CD4-positive, alpha-beta T cell treated with Interleukin-6 for 4 hours (primary cell): Measurements from ENCODE around the gene PCSK1.
"Not testable (repeated sequence)": the region's sequence is repeated elsewhere in the genome, so short reads cannot be mapped to it uniquely, and the experiment has no call there.

Source experiments
- DNase-seq: peaks from one replicate; pipeline ENCODE4 v3.0.0-alpha.2; 2020; ENCODE audit warnings: mixed read lengths

PCSK1 gene

GRCh38 chr5:96367337-96367736 is 65.7 kb downstream of the PCSK1 start:
- DNase-seq = not testable (repeated sequence)

GRCh38 chr5:96354237-96354636 is 78.8 kb downstream of the PCSK1 start:
- no peak for DNase-seq

GRCh38 chr5:96353220-96353619 is 79.8 kb downstream of the PCSK1 start:
- no peak for DNase-seq

- DNase-seq = no peak
Observed at GRCh38 chr5:96350678-96351077, 82.4 kb downstream of the PCSK1 start.

- DNase-seq = no peak
Observed at GRCh38 chr5:96348536-96348935, 84.5 kb downstream of the PCSK1 start.

GRCh38 chr5:96347502-96348292 is 85.4 kb downstream of the PCSK1 start:
- no peak for DNase-seq

- peak; percentile 32 for DNase-seq
Observed at GRCh38 chr5:96344678-96345577, 88.1 kb downstream of the PCSK1 start.

GRCh38 chr5:96343094-96343493 is 90.0 kb downstream of the PCSK1 start:
- DNase-seq = no peak

- DNase-seq = no peak
Observed at GRCh38 chr5:96342581-96342980, 90.5 kb downstream of the PCSK1 start.
